H9 (cell line): ENCODE results near the gene PRR36. TPM values are rescaled to one million over a fixed set of nuclear protein-coding genes. Genes with fewer than 3 reads are reported as not detected.

ENCODE experiments used
- DNase-seq: peaks from one replicate; pipeline ENCODE4 v3.0.0-alpha.2; 2017
- H2AFZ ChIP-seq: one replicate; pipeline ENCODE4 v1.6.1; 2013; ENCODE audit warnings: mild to moderate bottlenecking, low read length, control low read depth, moderate library complexity
- H2AK5ac ChIP-seq: 2 replicates; pipeline ENCODE4 v1.6.1; 2013; ENCODE audit warnings: low read length, control low read depth, mixed read lengths; ENCODE audit not compliant: insufficient read length
- H2BK120ac ChIP-seq: one replicate; pipeline ENCODE4 v1.6.1; 2013; ENCODE audit warnings: low read depth, mild to moderate bottlenecking, low read length, control low read depth, inconsistent platforms; ENCODE audit not compliant: poor library complexity, severe bottlenecking
- H2BK12ac ChIP-seq: 2 replicates; pipeline ENCODE4 v1.6.1; 2013; ENCODE audit warnings: low read length, control low read depth, mixed read lengths, low read depth; ENCODE audit not compliant: insufficient read length
- H2BK15ac ChIP-seq: 2 replicates; pipeline ENCODE4 v1.6.1; 2013; ENCODE audit warnings: low read depth, low read length, control low read depth
- H2BK20ac ChIP-seq: one replicate; pipeline ENCODE4 v1.6.1; 2013; ENCODE audit warnings: low read depth, mild to moderate bottlenecking, low read length, control low read depth, inconsistent platforms; ENCODE audit not compliant: poor library complexity, severe bottlenecking
- H2BK5ac ChIP-seq: 2 replicates; pipeline ENCODE4 v1.6.1; 2013; ENCODE audit warnings: low read length, control low read depth, mixed read lengths; ENCODE audit not compliant: insufficient read length
- H3K14ac ChIP-seq: 2 replicates; pipeline ENCODE4 v1.6.1; 2013; ENCODE audit warnings: low read length, control low read depth; ENCODE audit not compliant: insufficient read depth
- H3K18ac ChIP-seq: 2 replicates; pipeline ENCODE4 v1.6.1; 2013; ENCODE audit warnings: low read depth, mild to moderate bottlenecking, mixed read lengths, low read length, control low read depth; ENCODE audit not compliant: insufficient read length
- H3K23ac ChIP-seq: 2 replicates; pipeline ENCODE4 v1.6.1; 2013; ENCODE audit warnings: low read length, control low read depth, mixed read lengths, low read depth; ENCODE audit not compliant: insufficient read length
- H3K23me2 ChIP-seq: 2 replicates; pipeline ENCODE4 v1.6.1; 2013; ENCODE audit warnings: low read depth, mild to moderate bottlenecking, mixed read lengths, low read length, control low read depth; ENCODE audit not compliant: insufficient read length, poor library complexity, severe bottlenecking
- H3K27ac ChIP-seq: 2 replicates; pipeline ENCODE4 v1.5.1; 2013; ENCODE audit warnings: low read length, control low read depth, mixed read lengths, low read depth; ENCODE audit not compliant: insufficient read length
- H3K27me3 ChIP-seq: 2 replicates; pipeline ENCODE4 v1.6.1; 2013; ENCODE audit warnings: low read length, control low read depth, inconsistent platforms; ENCODE audit not compliant: insufficient read depth
- H3K4ac ChIP-seq: 2 replicates; pipeline ENCODE4 v1.6.1; 2013; ENCODE audit warnings: low read depth, mild to moderate bottlenecking, control low read depth, inconsistent platforms, low read length, moderate library complexity
- H3K4me1 ChIP-seq: 2 replicates; pipeline ENCODE4 v1.6.1; 2013; ENCODE audit warnings: low read length, control low read depth, inconsistent platforms; ENCODE audit not compliant: insufficient read depth
- H3K4me2 ChIP-seq: 2 replicates; pipeline ENCODE4 v1.6.1; 2013; ENCODE audit warnings: low read length, control low read depth, mixed read lengths; ENCODE audit not compliant: insufficient read length, insufficient read depth
- H3K56ac ChIP-seq: 2 replicates; pipeline ENCODE4 v1.6.1; 2013; ENCODE audit warnings: low read depth, mild to moderate bottlenecking, mixed read lengths, low read length, control low read depth; ENCODE audit not compliant: insufficient read length
- H3K79me1 ChIP-seq: 2 replicates; pipeline ENCODE4 v1.6.1; 2013; ENCODE audit warnings: low read depth, mild to moderate bottlenecking, moderate library complexity, low read length, control low read depth, inconsistent platforms; ENCODE audit not compliant: insufficient read depth, poor library complexity, severe bottlenecking
- H3K79me2 ChIP-seq: 2 replicates; pipeline ENCODE4 v1.6.1; 2013; ENCODE audit warnings: low read length, control low read depth, inconsistent platforms; ENCODE audit not compliant: insufficient read depth
- H3K9ac ChIP-seq: 2 replicates; pipeline ENCODE4 v1.6.1; 2013; ENCODE audit warnings: low read length, control low read depth, mixed read lengths; ENCODE audit not compliant: insufficient read length; ENCODE audit errors: extremely low read depth
- H3K9me3 ChIP-seq: one replicate; pipeline ENCODE4 v1.6.1; 2013; ENCODE audit warnings: low read depth, low read length, inconsistent platforms; ENCODE audit not compliant: control insufficient read depth
- H3T11ph ChIP-seq: one replicate; pipeline ENCODE4 v1.6.1; 2013; ENCODE audit warnings: mild to moderate bottlenecking, low read length, control low read depth, inconsistent platforms
- H4K20me1 ChIP-seq: one replicate; pipeline ENCODE4 v1.6.1; 2013; ENCODE audit not compliant: control insufficient read depth, insufficient read length, insufficient read depth
- H4K5ac ChIP-seq: 2 replicates; pipeline ENCODE4 v1.6.1; 2013; ENCODE audit warnings: low read depth, mild to moderate bottlenecking, mixed read lengths, low read length, control low read depth; ENCODE audit not compliant: insufficient read length
- H4K8ac ChIP-seq: replicated peaks from 2 replicates; pipeline ENCODE4 v1.6.1; 2013; ENCODE audit warnings: low read length, control low read depth, mixed read lengths, low read depth; ENCODE audit not compliant: insufficient read length
- H4K91ac ChIP-seq: 2 replicates; pipeline ENCODE4 v1.6.1; 2013; ENCODE audit warnings: low read depth, mild to moderate bottlenecking, moderate library complexity, mixed read lengths, low read length, control low read depth; ENCODE audit not compliant: insufficient read length
- H3K27ac Mint-ChIP-seq, 3 experiments: 2 replicates in 2 of 3; 3 replicates in 1 of 3; pipeline ENCODE4 v1.8.0; 2020 to 2021; ENCODE audit warnings: mixed read lengths in 3 of 3, mild to moderate bottlenecking in 1 of 3, moderate library complexity in 1 of 3
- H3K27me3 Mint-ChIP-seq: 2 replicates; pipeline ENCODE4 v1.8.0; 2021; ENCODE audit warnings: low read depth, mild to moderate bottlenecking, moderate library complexity, mixed read lengths
- H3K36me3 Mint-ChIP-seq, 3 experiments: 2 replicates in 2 of 3; 3 replicates in 1 of 3; pipeline ENCODE4 v1.8.0; 2020 to 2021; ENCODE audit warnings: low read depth in 3 of 3, mixed read lengths in 3 of 3; ENCODE audit not compliant: insufficient read depth in 1 of 3
- H3K4me1 Mint-ChIP-seq, 2 experiments: 2 replicates each; pipeline ENCODE4 v1.8.0; 2020; ENCODE audit warnings: mixed read lengths in 2 of 2
- H3K4me3 Mint-ChIP-seq, 2 experiments: 2 replicates in 1 of 2; 3 replicates in 1 of 2; pipeline ENCODE4 v1.8.0; 2020 to 2021; ENCODE audit warnings: mild to moderate bottlenecking in 2 of 2, mixed read lengths in 2 of 2, moderate library complexity in 1 of 2
- H3K9me3 Mint-ChIP-seq, 2 experiments: 2 replicates in 1 of 2; 3 replicates in 1 of 2; pipeline ENCODE4 v1.8.0; 2020; ENCODE audit warnings: mild to moderate bottlenecking in 2 of 2, mixed read lengths in 2 of 2, moderate library complexity in 1 of 2
- CTCF ChIP-seq: fragments of 200-600 bp; sonication (generic); conservative IDR thresholded peaks from 3 replicates; pipeline ENCODE4 v1.8.0; 2021; ENCODE audit warnings: antibody characterized with exemption, mild to moderate bottlenecking
- WGBS: extraction: QIAGEN DNeasy Blood & Tissue Kit; methylation state at CpG from one replicate; pipeline ENCODE4 v1.1.7; 2013; ENCODE audit warnings: missing lambda C conversion rate, low lambda C conversion rate, mixed read lengths; ENCODE audit not compliant: insufficient read length; ENCODE audit errors: extremely low coverage; 5-methylcytosine and 5-hydroxymethylcytosine counted together
- total RNA-seq: library from RNA; stranded (reverse); gene quantifications from 2 replicates; pipeline ENCODE4 v1.2.1, GENCODE V29; 2021

The PRR36 gene
- total RNA-seq, 1 experiment from 2014 or later = 20.4 TPM

DNA sequence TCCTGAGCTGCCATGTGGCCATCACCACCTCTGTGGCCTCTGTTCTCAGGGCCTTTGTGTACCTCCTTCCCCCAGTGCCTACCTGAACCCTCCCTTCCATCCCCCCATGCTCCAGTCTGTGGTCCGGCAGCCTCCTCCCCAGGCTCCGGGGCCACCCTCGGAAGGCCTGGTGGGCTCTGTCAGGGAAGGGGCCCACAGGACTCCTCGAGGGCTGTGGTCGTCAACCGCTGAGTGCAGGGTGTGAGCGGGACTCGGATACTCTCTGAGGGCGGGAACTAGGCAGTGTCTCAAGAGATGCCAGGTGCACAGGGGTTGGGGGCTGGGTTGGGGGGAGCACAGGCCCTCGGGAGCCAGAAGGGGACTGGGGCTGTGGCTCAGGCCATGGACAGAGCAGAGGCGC lies 33.4 kb upstream of the PRR36 start:
- no CpG with 5 or more reads among the region's 11 CpGs for WGBS
- no peak overlapping the region for H3T11ph ChIP-seq
- no peak overlapping the region for H2AFZ ChIP-seq
- no peaks in the 10 kb centered on the region for H3K79me1 ChIP-seq
- H3K23me2 ChIP-seq = peaks cover 17% of the 10 kb centered on the region
- TF ChIP-seq CTCF = no peak
- H2BK15ac ChIP-seq = no peak overlapping the region
- H4K91ac ChIP-seq = no peak overlapping the region
- no peak overlapping the region for H3K9ac ChIP-seq
- no peak overlapping the region for H2BK12ac ChIP-seq
- Mint-ChIP-seq H3K27me3 (peaks cover 3% of the 10 kb centered on the region), H3K9me3 (no peaks in the 10 kb centered on the region; a peak in 3 of 5 replicates), H3K36me3 (peaks cover 14 to 33% (median 29%) of the 10 kb centered on the region in 3 experiments), H3K4me3 (no peak overlapping the region), H3K27ac (no peak overlapping the region; a peak in 1 of 7 replicates), H3K4me1 (peaks cover 13 to 19% of the 10 kb centered on the region in 2 experiments)
- no peak overlapping the region for H4K5ac ChIP-seq
- H4K8ac ChIP-seq = no peak overlapping the region
- H3K27me3 ChIP-seq = no peaks in the 10 kb centered on the region
- no peaks in the 10 kb centered on the region for H4K20me1 ChIP-seq
- H3K27ac ChIP-seq = no peak overlapping the region
- peaks cover 6% of the 10 kb centered on the region; the same call in 1 of the 2 replicates for H3K79me2 ChIP-seq
- H2BK120ac ChIP-seq = no peak overlapping the region
- no peak overlapping the region for H2AK5ac ChIP-seq
- no peak for DNase-seq
- no peak overlapping the region for H3K4ac ChIP-seq
- no peak overlapping the region for H3K18ac ChIP-seq
- H3K9me3 ChIP-seq = no peaks in the 10 kb centered on the region
- H3K4me2 ChIP-seq = no peak overlapping the region
- no peak overlapping the region for H3K56ac ChIP-seq
- H2BK20ac ChIP-seq = no peak overlapping the region
- H2BK5ac ChIP-seq = no peak overlapping the region
- no peak overlapping the region for H3K14ac ChIP-seq
- H3K4me1 ChIP-seq = 0 out of 2 replicates have a peak, but pooled peaks cover 4% of the 10 kb centered on the region
- H3K23ac ChIP-seq = no peak overlapping the region
